ENCODE results near the gene RASSF1. TPM values are rescaled to one million over a fixed set of nuclear protein-coding genes. Genes with fewer than 3 reads are reported as not detected.

Gene RASSF1
- total RNA-seq, 1 donor from 2014 or later = 13.6 TPM

GRCh38 chr3:50342813-50343633, 2.4 kb upstream of the RASSF1 start:
- ATAC-seq = no peak

GRCh38 chr3:50341996-50342650, 1.5 kb upstream of the RASSF1 start:
- ATAC-seq = no peak

GRCh38 chr3:50341537-50341936, 901 bp upstream of the RASSF1 start:
- no peak for ATAC-seq

GRCh38 chr3:50340147-50340447, 539 bp downstream of the RASSF1 start:
- ATAC-seq = no peak

GRCh38 chr3:50339485-50340146, 1.0 kb downstream of the RASSF1 start:
- no peak for ATAC-seq

GRCh38 chr3:50338965-50339364, 1.7 kb downstream of the RASSF1 start:
- ATAC-seq = no peak

- ATAC-seq = peak; percentile 86
Measured at GRCh38 chr3:50337175-50337861, 3.3 kb downstream of the RASSF1 start.

GRCh38 chr3:50336452-50337174, 4.0 kb downstream of the RASSF1 start:
- ATAC-seq = peak; percentile 31

GRCh38 chr3:50334339-50335075, 6.1 kb downstream of the RASSF1 start:
- ATAC-seq = no peak

GRCh38 chr3:50333744-50334328, 6.8 kb downstream of the RASSF1 start:
- ATAC-seq = no peak

- ATAC-seq = no peak
Measured at GRCh38 chr3:50331364-50331907, 9.2 kb downstream of the RASSF1 start.

- no peak for ATAC-seq
Measured at GRCh38 chr3:50330330-50330729, 10.3 kb downstream of the RASSF1 start.

- ATAC-seq = peak; percentile 89
Measured at GRCh38 chr3:50327943-50328691, 12.5 kb downstream of the RASSF1 start, which contains the start of gene TUSC2. TSS of gene TUSC2 (minus strand) at chr3:50328223. CDS start at chr3:50328099, 124 bp downstream.

GRCh38 chr3:50327129-50327528, 13.5 kb downstream of the RASSF1 start:
- no peak for ATAC-seq

- ATAC-seq = no peak
Measured at GRCh38 chr3:50326182-50326541, 14.5 kb downstream of the RASSF1 start.

- ATAC-seq = no peak
Measured at GRCh38 chr3:50325497-50326181, 15.0 kb downstream of the RASSF1 start.

GRCh38 chr3:50325113-50325480, 15.5 kb downstream of the RASSF1 start:
- ATAC-seq = no peak

- peak; percentile 6 for ATAC-seq
Measured at GRCh38 chr3:50324351-50325112, 16.1 kb downstream of the RASSF1 start.

Data from esophagus mucosa (tissue), 1 donor.